WTC11 (cell line): ENCODE results near the gene DENND1B.

Experiments used
- ATF1 ChIP-seq: sonication (generic); formaldehyde crosslinking; IDR thresholded peaks from 2 replicates; pipeline ENCODE4 v1.8.1; 2023; ENCODE audit warnings: mild to moderate bottlenecking, moderate library complexity, missing genetic modification reagents
- CTCF ChIP-seq: fragments of 200-600 bp; IDR thresholded peaks from 2 replicates; pipeline ENCODE4 v1.8.0; 2022; ENCODE audit warnings: antibody characterized with exemption
- RELA ChIP-seq: sonication (generic); formaldehyde crosslinking; IDR thresholded peaks from 2 replicates; pipeline ENCODE4 v1.8.1; 2022; ENCODE audit warnings: missing genetic modification reagents, mild to moderate bottlenecking, borderline replicate concordance
- TF ChIP-seq, protein P1 (sequence below): sonication (generic); formaldehyde crosslinking; IDR thresholded peaks from 2 replicates; pipeline ENCODE4 v1.8.1; 2022; ENCODE audit warnings: low read depth, mild to moderate bottlenecking, moderate library complexity, missing genetic modification reagents, borderline replicate concordance

GRCh38 chr1:197782722-197783360 is 7.6 kb upstream of the DENND1B start:
- TF ChIP-seq, protein P1, sequence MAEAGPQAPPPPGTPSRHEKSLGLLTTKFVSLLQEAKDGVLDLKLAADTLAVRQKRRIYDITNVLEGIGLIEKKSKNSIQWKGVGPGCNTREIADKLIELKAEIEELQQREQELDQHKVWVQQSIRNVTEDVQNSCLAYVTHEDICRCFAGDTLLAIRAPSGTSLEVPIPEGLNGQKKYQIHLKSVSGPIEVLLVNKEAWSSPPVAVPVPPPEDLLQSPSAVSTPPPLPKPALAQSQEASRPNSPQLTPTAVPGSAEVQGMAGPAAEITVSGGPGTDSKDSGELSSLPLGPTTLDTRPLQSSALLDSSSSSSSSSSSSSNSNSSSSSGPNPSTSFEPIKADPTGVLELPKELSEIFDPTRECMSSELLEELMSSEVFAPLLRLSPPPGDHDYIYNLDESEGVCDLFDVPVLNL (CRISPR knock-in tag) = no peak
- TF ChIP-seq ATF1 = no peak
- TF ChIP-seq RELA = no peak
- TF ChIP-seq CTCF = no peak
